CD14-positive monocyte (primary cell): ENCODE results near the gene ZBTB6. TPM values are rescaled to one million over a fixed set of nuclear protein-coding genes. Genes with fewer than 3 reads are reported as not detected.

Experiments
- DNase-seq, 3 donors: peaks; one replicate each; pipeline ENCODE4 v3.0.0-alpha.2; 2011 to 2022
- H2AFZ ChIP-seq: 2 replicates; pipeline ENCODE4 v1.6.0; 2012; ENCODE audit warnings: mild to moderate bottlenecking, low read depth, low read length, inconsistent platforms; ENCODE audit not compliant: insufficient read depth, poor library complexity, severe bottlenecking
- H3K27ac ChIP-seq, 2 donors: 1 replicate in 1 of 2; 2 replicates in 1 of 2; pipeline ENCODE4 v1.5.1; 2012 to 2013; ENCODE audit warnings: low read length in 2 of 2, control low read depth in 1 of 2, inconsistent platforms in 1 of 2, low read depth in 1 of 2, mild to moderate bottlenecking in 1 of 2
- H3K27me3 ChIP-seq, 2 donors: one replicate each; pipeline versions ENCODE4 v1.6.0 to v1.6.1; 2011 to 2013; ENCODE audit warnings: low read length in 2 of 2; ENCODE audit not compliant: control insufficient read depth in 2 of 2, insufficient read depth in 2 of 2
- H3K36me3 ChIP-seq, 2 donors: replicated peaks in 1 of 2; 1 replicate in 1 of 2; 2 replicates in 1 of 2; pipeline versions ENCODE4 v1.5.1 to v1.6.1; 2012 to 2013; ENCODE audit warnings: low read length in 2 of 2, control low read depth in 1 of 2, inconsistent platforms in 1 of 2, mild to moderate bottlenecking in 1 of 2; ENCODE audit not compliant: insufficient read depth in 2 of 2, control insufficient read depth in 1 of 2
- H3K4me1 ChIP-seq, 2 donors: 1 replicate in 1 of 2; 2 replicates in 1 of 2; pipeline versions ENCODE4 v1.5.1 to v1.6.1; 2012 to 2013; ENCODE audit warnings: low read length in 2 of 2, control low read depth in 1 of 2, inconsistent platforms in 1 of 2, mild to moderate bottlenecking in 1 of 2, moderate library complexity in 1 of 2; ENCODE audit not compliant: insufficient read depth in 2 of 2, control insufficient read depth in 1 of 2
- H3K4me2 ChIP-seq: replicated peaks from 2 replicates; pipeline ENCODE3; 2012; ENCODE audit warnings: low read length, moderate library complexity, mild to moderate bottlenecking; ENCODE audit not compliant: poor library complexity, severe bottlenecking; ENCODE audit errors: extremely low read depth
- H3K4me3 ChIP-seq, 3 experiments: fragments of 200-600 bp in 1 of 3; sonication (generic) in 1 of 3; replicated peaks in 1 of 3; 1 replicate in 2 of 3; 2 replicates in 1 of 3; pipeline ENCODE4 v1.5.1; 2011 to 2013; ENCODE audit warnings: low read length in 3 of 3, mild to moderate bottlenecking in 3 of 3, control low read depth in 2 of 3, low read depth in 2 of 3, inconsistent platforms in 1 of 3, moderate library complexity in 1 of 3
- H3K79me2 ChIP-seq: 2 replicates; pipeline ENCODE4 v1.6.0; 2012; ENCODE audit warnings: mild to moderate bottlenecking, control low read depth, inconsistent platforms, low read length, moderate library complexity; ENCODE audit not compliant: insufficient read depth
- H3K9ac ChIP-seq: 2 replicates; pipeline ENCODE4 v1.6.0; 2017; ENCODE audit warnings: low read length, mild to moderate bottlenecking; ENCODE audit not compliant: insufficient read depth, poor library complexity, severe bottlenecking
- H3K9me3 ChIP-seq, 2 donors: replicated peaks in 1 of 2; 1 replicate in 1 of 2; 2 replicates in 1 of 2; pipeline versions ENCODE4 v1.5.1 to v1.6.1; 2012 to 2013; ENCODE audit warnings: low read length in 2 of 2, control low read depth in 1 of 2; ENCODE audit not compliant: control insufficient read depth in 1 of 2, insufficient read depth in 1 of 2
- H4K20me1 ChIP-seq: 2 replicates; pipeline ENCODE4 v1.6.0; 2012; ENCODE audit warnings: mild to moderate bottlenecking, low read length, control low read depth, moderate library complexity; ENCODE audit not compliant: insufficient read depth
- H3K27ac Mint-ChIP-seq, 7 donors: one replicate each; pipeline ENCODE4 v1.8.0; 2020; ENCODE audit warnings: mild to moderate bottlenecking in 7 of 7, mixed read lengths in 7 of 7, moderate library complexity in 6 of 7, inconsistent platforms in 2 of 7
- H3K27me3 Mint-ChIP-seq, 3 donors: one replicate each; pipeline ENCODE4 v1.8.0; 2021 to 2022; ENCODE audit warnings: low read depth in 3 of 3, mild to moderate bottlenecking in 3 of 3, mixed read lengths in 3 of 3, moderate library complexity in 3 of 3, inconsistent platforms in 1 of 3
- H3K36me3 Mint-ChIP-seq, 2 donors: one replicate each; pipeline ENCODE4 v1.8.0; 2020; ENCODE audit warnings: mixed read lengths in 2 of 2, inconsistent platforms in 1 of 2, mild to moderate bottlenecking in 1 of 2
- H3K4me1 Mint-ChIP-seq: one replicate; pipeline ENCODE4 v1.8.0; 2020; ENCODE audit warnings: mild to moderate bottlenecking, mixed read lengths
- H3K4me3 Mint-ChIP-seq, 2 donors: one replicate each; pipeline ENCODE4 v1.8.0; 2020; ENCODE audit warnings: mild to moderate bottlenecking in 2 of 2, mixed read lengths in 2 of 2, moderate library complexity in 1 of 2
- H3K9me3 Mint-ChIP-seq, 7 donors: one replicate each; pipeline ENCODE4 v1.8.0; 2020 to 2022; ENCODE audit warnings: mixed read lengths in 7 of 7, mild to moderate bottlenecking in 6 of 7, moderate library complexity in 6 of 7, inconsistent platforms in 2 of 7
- WGBS: methylation state at CpG from one replicate; pipeline ENCODE4 v1.1.5; 2013; ENCODE audit warnings: missing lambda C conversion rate; ENCODE audit not compliant: insufficient coverage; 5-methylcytosine and 5-hydroxymethylcytosine counted together
- intact Hi-C, 2 donors: fragments of 100-400 bp; cut with micrococcal nuclease; formaldehyde crosslinking; loops; one replicate each; pipeline versions ENCODE4 v1.15.0 to v1.15.1; 2023
- polyA plus RNA-seq, 3 donors: library from polyadenylated mRNA; depleted of rRNA in 1 of 3; unstranded in 2 of 3; stranded (reverse) in 1 of 3; fragments of 300-500 nt in 2 of 3; fragments of >200 nt in 1 of 3; fragmentation: Illumina TruSeq in 2 of 3; gene quantifications; 1 replicate in 2 of 3; 2 replicates in 1 of 3; pipeline ENCODE4 v1.2.3, GENCODE V29; 2012 to 2021
- TF ChIP-seq, protein P1 (sequence below): fragments of 200-600 bp; IDR thresholded peaks from one replicate; pipeline ENCODE4 v1.8.0; 2022; ENCODE audit warnings: antibody characterized with exemption, mild to moderate bottlenecking

ZBTB6 gene
- polyA plus RNA-seq, 3 donors, result 0.64 to 1.7 (median 1.5) TPM

DNA sequence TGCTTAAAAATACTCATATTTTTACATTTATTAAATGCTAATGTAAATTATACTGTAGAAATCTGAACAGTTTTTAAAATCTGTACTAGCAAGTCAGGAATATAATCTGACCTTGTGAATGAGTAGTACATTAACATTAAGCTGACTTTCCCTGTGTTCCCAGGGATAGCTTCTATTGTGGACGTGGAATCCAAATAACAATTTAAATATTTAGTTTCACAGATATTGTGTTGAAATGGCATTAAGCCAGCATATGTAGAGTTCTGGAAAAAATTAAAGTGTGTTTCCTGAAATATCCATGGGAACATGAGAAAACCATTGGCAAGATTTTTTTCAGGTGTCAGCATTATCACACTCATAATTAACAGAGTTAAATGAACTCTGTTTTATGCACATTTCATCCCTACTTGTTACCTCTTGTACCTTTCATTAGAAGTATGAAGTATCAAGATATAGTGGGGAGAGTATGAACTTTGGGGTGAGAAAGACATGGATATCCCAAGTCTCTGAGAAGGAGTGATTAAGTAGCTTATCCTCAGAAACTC is 33.4 kb upstream of the ZBTB6 start:
- Mint-ChIP-seq H3K27me3 (peaks cover 0 to 2% (median 0%) of the 10 kb centered on the region in 3 donors), H3K4me3 (no peak overlapping the region), H3K9me3 (peaks cover 0 to 2% (median 0%) of the 10 kb centered on the region in 7 donors), H3K4me1 (peaks cover 52% of the 10 kb centered on the region), H3K27ac (no peak overlapping the region), H3K36me3 (peaks cover 13% of the 10 kb centered on the region in 2 donors)
- TF ChIP-seq, protein P1, sequence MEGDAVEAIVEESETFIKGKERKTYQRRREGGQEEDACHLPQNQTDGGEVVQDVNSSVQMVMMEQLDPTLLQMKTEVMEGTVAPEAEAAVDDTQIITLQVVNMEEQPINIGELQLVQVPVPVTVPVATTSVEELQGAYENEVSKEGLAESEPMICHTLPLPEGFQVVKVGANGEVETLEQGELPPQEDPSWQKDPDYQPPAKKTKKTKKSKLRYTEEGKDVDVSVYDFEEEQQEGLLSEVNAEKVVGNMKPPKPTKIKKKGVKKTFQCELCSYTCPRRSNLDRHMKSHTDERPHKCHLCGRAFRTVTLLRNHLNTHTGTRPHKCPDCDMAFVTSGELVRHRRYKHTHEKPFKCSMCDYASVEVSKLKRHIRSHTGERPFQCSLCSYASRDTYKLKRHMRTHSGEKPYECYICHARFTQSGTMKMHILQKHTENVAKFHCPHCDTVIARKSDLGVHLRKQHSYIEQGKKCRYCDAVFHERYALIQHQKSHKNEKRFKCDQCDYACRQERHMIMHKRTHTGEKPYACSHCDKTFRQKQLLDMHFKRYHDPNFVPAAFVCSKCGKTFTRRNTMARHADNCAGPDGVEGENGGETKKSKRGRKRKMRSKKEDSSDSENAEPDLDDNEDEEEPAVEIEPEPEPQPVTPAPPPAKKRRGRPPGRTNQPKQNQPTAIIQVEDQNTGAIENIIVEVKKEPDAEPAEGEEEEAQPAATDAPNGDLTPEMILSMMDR, result no peak
- H3K4me1 ChIP-seq, result peaks cover 19% of the 10 kb centered on the region in 2 donors
- H4K20me1 ChIP-seq, result peaks cover 96% of the 10 kb centered on the region
- H3K27ac ChIP-seq, result no peak overlapping the region
- no peak overlapping the region for H2AFZ ChIP-seq
- no peak for DNase-seq
- H3K36me3 ChIP-seq, result peaks cover 0 to 20% of the 10 kb centered on the region in 2 donors
- peaks cover 100% of the 10 kb centered on the region for H3K79me2 ChIP-seq
- H3K27me3 ChIP-seq, result no peaks in the 10 kb centered on the region
- no peak overlapping the region for H3K9ac ChIP-seq
- intact Hi-C loops, result no loop called here
- no peak overlapping the region for H3K4me2 ChIP-seq
- H3K9me3 ChIP-seq, result no peaks in the 10 kb centered on the region
- no CpG with 5 or more reads among the region's 1 CpG for WGBS
- H3K4me3 ChIP-seq, result no peak overlapping the region

DNA sequence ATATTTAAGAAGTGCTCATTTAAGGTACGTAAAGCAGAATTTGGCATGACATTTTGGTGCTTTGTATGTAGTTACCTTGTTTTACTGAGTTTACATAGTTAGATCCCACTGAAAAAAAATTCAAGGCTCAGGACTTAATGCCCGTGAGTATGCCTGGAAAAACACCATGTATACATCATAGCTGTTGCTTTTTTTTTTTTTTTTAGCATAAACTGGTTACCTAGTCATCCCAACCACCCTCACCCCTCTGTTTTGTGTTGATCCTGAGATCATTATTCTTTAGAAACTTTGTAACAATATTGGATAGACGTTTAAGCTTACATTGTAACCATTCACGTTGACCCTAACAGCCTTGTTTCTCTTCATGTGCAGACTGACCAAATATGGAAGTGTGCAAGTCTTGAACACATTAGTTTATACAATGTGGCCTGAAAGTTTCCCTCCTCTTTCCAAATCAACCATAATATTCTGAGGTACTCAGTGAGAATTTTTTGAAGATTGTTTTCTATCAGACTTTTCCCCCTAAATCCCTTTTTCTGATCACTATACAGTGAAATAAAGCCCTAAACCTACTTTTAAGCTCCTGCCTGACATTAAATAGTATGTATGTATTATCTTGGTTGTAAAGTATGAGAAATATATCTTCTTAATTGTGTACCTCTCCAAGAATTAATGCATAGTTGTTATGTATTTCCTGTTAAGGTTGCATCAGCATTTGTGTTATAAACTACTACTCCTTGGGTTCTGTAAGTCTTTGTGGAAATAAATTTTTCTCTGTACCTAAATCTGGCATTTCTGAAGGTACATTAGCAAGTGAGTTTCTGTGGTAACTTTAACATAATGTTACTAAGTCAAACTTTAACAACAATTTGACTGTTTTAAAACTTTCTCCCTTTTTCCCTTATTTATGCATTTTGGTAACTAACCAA is 32.1 kb upstream of the ZBTB6 start:
- H3K27ac Mint-ChIP-seq, result peak overlapping the region in 1 of 7 donors; percentile 19
- peaks cover 0 to 2% (median 0%) of the 10 kb centered on the region in 3 donors for H3K27me3 Mint-ChIP-seq
- no peak overlapping the region for H3K4me3 Mint-ChIP-seq
- Histone ChIP-seq H3K4me3 (no peak overlapping the region), H3K4me2 (no peak overlapping the region), H3K27me3 (no peaks in the 10 kb centered on the region), H3K27ac (no peak overlapping the region), H3K36me3 (peaks cover 0 to 20% of the 10 kb centered on the region in 2 donors), H2AFZ (no peak overlapping the region), H3K9me3 (no peaks in the 10 kb centered on the region), H3K9ac (no peak overlapping the region), H3K79me2 (peaks cover 96% of the 10 kb centered on the region), H3K4me1 (peaks cover 24 to 27% of the 10 kb centered on the region in 2 donors), H4K20me1 (peaks cover 89% of the 10 kb centered on the region)
- intact Hi-C loops, result loop anchor here in 1 of 2 donors (5.0 kb wide), 1 partner anchor 43 kb away; no protein-coding TSS in a partner anchor
- whole genome bisulfite sequencing, result no CpG with 5 or more reads among the region's 4 CpGs
- H3K4me1 Mint-ChIP-seq, result peaks cover 54% of the 10 kb centered on the region
- H3K9me3 Mint-ChIP-seq, result peaks cover 0 to 2% (median 0%) of the 10 kb centered on the region in 7 donors
- TF ChIP-seq, protein P1, result no peak
- no peak for DNase-seq
- peaks cover 13% of the 10 kb centered on the region in 2 donors for H3K36me3 Mint-ChIP-seq
